Transverse colon (tissue), 4 donors: ENCODE data around the gene NAALADL2.

Experiments
- EP300 ChIP-seq: sonication (generic); formaldehyde crosslinking; IDR thresholded peaks from one replicate; pipeline ENCODE4 v1.6.1; 2017; ENCODE audit warnings: antibody characterized with exemption, low read depth
- POLR2A ChIP-seq: fragments of 450-650 bp; IDR thresholded peaks from one replicate; pipeline ENCODE4 v1.6.1; 2016; ENCODE audit warnings: antibody characterized with exemption, mild to moderate bottlenecking, moderate library complexity
- POLR2AphosphoS5 ChIP-seq, 3 donors: sonication (generic); formaldehyde crosslinking; IDR thresholded peaks; one replicate each; pipeline ENCODE4 v1.6.1; 2016; ENCODE audit warnings: antibody characterized with exemption in 3 of 3
- TF ChIP-seq, protein P1 (sequence below), 5 experiments: fragments of 200-600 bp in 3 of 5; fragments of 450-650 bp in 2 of 5; sonication (generic) in 3 of 5; IDR thresholded peaks; 1 replicate in 2 of 5; 2 replicates in 3 of 5; pipeline ENCODE4 v1.5.1; 2016 to 2017; ENCODE audit warnings: antibody characterized with exemption in 5 of 5, inconsistent platforms in 3 of 5, mild to moderate bottlenecking in 2 of 5, moderate library complexity in 1 of 5

- TF ChIP-seq, protein P1, sequence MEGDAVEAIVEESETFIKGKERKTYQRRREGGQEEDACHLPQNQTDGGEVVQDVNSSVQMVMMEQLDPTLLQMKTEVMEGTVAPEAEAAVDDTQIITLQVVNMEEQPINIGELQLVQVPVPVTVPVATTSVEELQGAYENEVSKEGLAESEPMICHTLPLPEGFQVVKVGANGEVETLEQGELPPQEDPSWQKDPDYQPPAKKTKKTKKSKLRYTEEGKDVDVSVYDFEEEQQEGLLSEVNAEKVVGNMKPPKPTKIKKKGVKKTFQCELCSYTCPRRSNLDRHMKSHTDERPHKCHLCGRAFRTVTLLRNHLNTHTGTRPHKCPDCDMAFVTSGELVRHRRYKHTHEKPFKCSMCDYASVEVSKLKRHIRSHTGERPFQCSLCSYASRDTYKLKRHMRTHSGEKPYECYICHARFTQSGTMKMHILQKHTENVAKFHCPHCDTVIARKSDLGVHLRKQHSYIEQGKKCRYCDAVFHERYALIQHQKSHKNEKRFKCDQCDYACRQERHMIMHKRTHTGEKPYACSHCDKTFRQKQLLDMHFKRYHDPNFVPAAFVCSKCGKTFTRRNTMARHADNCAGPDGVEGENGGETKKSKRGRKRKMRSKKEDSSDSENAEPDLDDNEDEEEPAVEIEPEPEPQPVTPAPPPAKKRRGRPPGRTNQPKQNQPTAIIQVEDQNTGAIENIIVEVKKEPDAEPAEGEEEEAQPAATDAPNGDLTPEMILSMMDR (IDR thresholded peaks at IDR 0.05): no peak
- TF ChIP-seq POLR2A (no peak), POLR2AphosphoS5 (IDR thresholded peaks at IDR 0.05) (no peak), EP300 (no peak)
These were observed 484.8 kb downstream of the NAALADL2 start for GRCh38 chr3:175343946-175344345.
